HCEC 1CT (cell line): Measurements from ENCODE around the gene ANGPTL8.

Experiments used
- DNase-seq: peaks from one replicate; pipeline ENCODE4 v3.0.0-alpha.2; 2017

ANGPTL8 gene

GRCh38 chr19:11238041-11238440 is 1.4 kb upstream of the ANGPTL8 start:
- DNase-seq, result no peak

GRCh38 chr19:11238781-11239376 is 540 bp upstream of the ANGPTL8 start:
- DNase-seq, result no peak

DNA sequence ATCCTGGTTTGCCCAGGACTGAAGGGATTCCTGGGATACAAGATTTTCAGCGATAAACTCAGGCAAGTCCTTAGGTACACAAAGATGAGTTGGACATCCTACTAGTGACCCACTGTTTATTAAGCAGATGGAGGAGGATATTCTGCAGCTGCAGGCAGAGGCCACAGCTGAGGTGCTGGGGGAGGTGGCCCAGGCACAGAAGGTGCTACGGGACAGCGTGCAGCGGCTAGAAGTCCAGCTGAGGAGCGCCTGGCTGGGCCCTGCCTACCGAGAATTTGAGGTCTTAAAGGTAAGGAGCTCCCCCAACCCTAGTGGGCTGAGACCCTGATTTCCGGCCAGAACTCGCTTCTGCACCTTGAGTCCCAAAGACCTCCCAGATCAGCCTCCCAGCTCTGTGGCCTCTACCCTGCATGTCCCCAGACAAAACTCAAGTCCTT is 607 bp downstream of the ANGPTL8 start:
- DNase-seq, result no peak

GRCh38 chr19:11242025-11242424 is 2.6 kb downstream of the ANGPTL8 start:
- no peak for DNase-seq

DNA sequence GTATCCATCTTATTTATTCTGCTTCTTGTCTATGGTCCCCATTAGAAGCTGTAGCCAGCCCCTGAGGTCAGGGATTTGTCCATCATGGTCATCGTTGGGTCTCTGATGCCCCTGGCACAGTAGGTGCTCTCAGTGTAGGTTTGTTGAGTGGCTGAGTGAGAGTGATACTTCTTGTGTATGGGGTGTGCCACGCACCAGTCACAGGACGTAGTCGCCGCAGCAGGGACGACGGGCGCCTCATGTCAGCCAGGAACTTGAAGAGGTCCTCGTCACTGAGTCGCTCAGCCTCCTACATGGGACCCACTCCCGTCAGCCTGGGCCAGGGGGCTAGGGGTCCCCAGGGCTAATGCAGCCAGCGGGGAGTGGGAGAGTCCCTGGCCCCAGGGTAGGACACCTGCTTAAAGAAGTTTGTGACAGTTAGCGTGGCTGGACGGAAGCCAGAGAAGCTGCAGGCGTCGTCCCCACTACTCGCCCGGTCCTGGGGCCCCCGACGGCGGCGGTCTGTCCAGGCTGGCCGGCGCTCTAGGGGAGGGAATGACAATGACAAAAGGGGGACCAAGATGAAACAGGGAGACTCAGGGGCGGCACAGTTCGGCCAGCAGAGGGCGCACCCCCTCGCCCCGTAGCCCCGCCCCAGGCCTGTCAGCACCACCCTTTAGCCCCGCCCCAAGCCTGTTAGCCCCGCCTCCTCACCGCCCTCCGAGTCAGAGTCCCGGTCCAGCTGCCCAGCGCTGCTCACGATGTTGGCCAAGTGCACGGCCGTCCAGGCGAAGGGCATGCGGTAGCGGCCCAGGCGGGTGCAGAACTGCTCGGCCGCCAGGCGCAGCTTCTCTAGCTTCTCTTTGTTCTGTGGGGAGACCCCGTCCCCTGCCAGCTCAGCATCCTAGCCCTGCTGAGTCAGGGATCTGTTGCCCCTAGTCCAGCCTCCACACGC is 3.7 kb downstream of the ANGPTL8 start:
- DNase-seq, result peak; percentile 82

DNA sequence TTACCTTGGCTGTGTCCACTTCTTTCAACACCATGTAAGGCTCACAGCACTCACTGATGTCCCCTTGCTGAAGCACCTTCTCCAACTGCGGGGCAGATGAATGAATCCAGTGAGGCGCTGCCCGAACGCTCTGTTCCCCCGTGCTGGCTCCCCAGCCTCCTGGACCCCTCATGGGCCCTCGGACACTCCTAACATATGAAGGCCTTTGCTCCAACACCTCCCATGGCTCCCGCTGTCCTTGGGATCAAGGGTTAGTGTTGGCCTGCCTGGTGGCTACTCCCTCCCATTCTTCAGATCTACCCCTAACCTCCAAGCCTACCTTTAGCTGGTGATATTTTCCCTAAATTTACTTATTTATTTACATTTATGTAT is 4.4 kb downstream of the ANGPTL8 start:
- DNase-seq, result no peak

DNA sequence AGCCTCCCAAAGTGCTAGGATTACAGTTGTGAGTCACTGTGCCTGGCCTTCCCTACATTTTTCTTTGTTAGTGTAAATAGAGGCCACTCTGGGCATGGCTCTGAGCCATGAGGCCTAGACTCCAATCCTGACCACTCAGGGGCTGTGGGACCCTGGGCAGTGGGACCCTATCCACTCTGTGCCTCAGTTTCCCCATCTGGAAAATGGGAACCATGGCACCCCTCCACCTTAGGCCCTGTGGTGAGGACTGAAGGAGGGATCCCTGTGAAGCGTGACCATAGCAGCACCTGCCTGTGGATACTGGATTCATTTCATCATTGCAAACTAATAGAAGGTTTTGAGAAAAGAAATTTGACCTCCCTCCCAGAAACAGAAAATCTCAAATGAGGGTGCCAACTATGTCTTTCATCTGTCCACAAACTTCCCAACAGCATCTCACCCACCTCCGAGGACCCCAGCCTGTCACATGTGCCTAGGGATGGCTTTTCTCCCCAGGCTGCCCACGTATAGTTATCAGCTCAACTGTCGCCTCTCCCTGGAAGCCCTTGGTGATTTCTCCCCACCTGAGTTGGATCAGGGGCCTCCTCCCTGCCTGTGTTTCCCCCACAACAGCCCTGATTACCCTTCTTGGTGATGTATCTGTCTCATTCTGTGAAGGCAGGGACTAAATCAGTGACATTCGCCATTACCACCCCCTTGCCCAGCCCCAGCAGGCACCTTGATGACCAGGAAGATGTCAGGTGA is 5.6 kb downstream of the ANGPTL8 start:
- no peak for DNase-seq

GRCh38 chr19:11246941-11247340 is 7.5 kb downstream of the ANGPTL8 start:
- DNase-seq, result no peak

GRCh38 chr19:11247391-11247790 is 8.0 kb downstream of the ANGPTL8 start:
- no peak for DNase-seq

DNA sequence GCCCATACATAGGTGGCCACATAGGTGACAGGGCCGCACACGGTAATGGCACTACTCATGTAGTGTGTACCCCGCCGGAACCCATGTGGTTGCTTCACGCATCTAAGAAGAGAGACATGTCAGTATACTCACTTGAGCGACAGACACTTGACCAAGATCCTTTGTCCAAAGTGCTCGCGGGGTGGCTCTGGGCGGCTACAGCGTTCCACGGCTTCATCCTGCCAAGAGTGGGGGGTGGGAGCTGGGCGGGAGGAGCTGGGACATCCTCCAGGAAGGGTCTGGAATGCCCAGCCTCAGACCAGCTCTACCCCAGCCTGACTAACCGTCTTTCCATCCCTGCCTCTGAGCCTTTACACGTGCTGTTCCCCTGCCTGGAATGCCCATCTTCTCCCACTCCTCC is 8.5 kb downstream of the ANGPTL8 start:
- DNase-seq, result no peak

DNA sequence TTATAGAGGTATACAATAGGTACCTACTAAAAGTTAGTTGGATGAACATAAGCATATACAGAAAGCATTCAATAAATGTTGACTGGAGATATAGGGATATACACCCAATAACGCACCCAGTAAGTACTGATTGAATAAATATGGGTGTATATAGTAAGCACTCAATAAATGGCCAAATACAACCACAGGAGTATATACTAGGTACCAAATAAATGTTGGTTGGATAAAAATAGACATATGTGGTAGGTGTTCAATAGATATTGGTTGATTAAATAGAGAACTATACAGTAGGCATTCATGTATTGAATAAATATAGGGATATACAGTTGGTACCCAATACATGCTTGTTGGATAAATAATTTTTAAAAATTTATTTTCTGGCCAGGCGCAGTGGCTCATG is 9.4 kb downstream of the ANGPTL8 start:
- no peak for DNase-seq

- no peak for DNase-seq
These were observed 11.8 kb downstream of the ANGPTL8 start for GRCh38 chr19:11251217-11251616.

DNA sequence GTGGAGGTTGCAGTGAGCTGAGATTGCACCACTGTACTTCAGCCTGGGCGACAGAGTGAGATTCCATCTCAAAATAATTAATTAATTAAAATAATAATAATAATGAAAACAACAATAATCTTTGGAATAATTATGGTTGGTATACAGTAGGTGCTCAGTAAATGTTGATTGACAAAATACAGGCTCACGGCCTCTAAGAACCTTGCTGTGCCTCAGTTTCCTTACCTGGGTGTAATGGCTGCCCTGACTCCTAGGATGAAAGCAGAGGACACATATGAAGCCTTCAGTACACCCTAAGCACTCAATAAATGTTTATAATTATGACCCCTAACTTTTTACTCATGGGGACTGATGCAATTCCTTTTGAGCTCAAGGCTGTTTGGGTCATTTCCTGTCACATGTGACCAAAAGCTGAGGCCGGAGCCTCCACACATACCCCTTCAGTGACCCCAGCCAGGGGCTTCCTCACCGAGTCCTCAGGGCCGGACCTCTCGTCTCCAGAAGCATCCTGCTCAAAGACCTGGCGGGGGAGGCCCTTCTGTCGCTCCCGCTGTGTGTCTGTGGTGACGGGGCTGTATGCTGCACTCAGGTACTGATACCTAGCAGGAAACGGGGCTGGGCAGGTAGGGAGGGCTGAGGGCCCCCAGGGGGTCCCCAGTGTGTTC is 12.4 kb downstream of the ANGPTL8 start:
- no peak for DNase-seq

DNA sequence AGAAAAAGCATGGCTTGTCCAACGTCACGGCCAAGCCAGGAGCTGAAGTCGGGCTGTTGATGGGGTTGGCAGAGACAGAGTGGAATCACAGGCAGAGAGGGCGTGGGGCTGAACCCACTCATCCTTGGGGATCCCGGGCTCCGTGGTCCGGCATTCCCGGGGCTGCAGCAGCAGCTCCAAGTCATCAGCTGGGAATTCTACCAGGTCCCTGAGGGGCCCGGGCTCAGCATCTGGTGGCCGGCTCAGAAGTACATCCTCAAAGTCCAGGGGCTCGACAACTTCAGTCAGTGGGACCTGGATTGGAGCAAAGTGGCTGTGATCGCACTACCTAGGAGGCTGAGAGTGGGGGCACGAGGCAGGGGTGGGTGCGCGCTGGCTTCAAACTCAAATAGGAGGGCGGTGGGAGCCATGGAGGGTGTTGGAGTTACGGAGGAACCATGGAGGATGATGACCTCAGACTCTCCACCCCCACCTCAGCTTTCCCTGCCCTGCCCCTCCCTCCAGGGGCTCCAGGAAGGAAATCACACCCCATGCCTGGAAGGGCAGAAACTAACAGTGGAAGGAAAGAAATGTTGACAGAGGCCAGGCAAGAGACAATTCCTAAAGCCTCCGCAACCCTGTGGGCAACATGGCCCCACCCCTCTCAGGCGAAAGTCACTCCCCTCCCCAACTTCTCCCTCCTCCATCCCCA is 13.4 kb downstream of the ANGPTL8 start:
- DNase-seq, result no peak

GRCh38 chr19:11254666-11255065 is 15.2 kb downstream of the ANGPTL8 start:
- no peak for DNase-seq

GRCh38 chr19:11256189-11256588 is 16.8 kb downstream of the ANGPTL8 start:
- no peak for DNase-seq

DNA sequence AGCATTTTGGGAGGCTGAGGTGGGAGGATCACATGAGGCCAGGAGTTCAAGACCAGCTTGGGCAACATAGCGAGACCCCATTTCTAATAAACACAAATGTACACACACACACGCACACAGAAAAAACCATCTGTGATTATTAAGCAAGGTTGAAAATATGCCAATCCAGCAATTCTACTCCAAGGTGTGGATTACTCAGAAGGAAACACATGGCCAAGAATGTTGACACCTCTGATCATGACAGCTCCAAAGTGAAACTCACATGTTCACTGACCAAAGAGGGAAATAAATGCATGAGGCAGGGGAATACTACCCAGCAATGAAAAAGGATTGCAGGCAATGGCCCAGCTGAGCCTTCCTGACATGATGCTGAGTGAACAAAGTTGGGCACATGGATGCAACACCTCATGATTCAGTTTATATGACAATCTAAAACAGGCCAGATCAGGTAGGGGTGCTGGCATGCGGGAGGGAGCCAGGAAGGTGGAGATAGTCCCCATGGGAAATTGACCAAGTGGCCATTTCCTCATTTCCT is 18.5 kb downstream of the ANGPTL8 start:
- no peak for DNase-seq

GRCh38 chr19:11260996-11261395 is 21.6 kb downstream of the ANGPTL8 start:
- no peak for DNase-seq

DNA sequence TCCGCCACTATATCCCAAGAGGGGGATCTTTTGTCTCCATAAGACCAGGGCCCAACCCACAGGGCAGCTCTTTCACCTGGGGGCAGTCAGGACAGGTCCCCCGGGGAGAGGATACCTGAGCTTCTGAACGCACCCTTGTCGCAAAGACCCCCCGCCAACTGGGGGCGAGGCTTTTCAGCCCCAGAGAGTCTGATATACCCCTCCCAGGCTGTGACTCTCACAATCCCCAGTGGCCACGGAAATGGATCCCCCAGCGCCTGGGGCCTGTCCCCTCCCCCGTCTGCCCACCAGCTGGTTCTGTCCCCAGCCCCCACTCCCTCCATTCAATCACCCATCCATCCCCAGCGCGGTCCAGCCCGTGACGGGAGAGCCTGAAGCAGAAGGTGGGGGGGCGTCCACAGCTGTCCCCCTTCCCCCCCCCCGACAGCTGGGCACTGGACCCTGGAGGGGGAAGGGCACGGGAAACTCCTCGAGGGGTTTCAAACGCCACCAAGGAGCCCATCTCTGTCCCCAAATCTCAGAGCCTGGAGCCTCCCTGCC is 22.1 kb downstream of the ANGPTL8 start:
- DNase-seq, result no peak

DNA sequence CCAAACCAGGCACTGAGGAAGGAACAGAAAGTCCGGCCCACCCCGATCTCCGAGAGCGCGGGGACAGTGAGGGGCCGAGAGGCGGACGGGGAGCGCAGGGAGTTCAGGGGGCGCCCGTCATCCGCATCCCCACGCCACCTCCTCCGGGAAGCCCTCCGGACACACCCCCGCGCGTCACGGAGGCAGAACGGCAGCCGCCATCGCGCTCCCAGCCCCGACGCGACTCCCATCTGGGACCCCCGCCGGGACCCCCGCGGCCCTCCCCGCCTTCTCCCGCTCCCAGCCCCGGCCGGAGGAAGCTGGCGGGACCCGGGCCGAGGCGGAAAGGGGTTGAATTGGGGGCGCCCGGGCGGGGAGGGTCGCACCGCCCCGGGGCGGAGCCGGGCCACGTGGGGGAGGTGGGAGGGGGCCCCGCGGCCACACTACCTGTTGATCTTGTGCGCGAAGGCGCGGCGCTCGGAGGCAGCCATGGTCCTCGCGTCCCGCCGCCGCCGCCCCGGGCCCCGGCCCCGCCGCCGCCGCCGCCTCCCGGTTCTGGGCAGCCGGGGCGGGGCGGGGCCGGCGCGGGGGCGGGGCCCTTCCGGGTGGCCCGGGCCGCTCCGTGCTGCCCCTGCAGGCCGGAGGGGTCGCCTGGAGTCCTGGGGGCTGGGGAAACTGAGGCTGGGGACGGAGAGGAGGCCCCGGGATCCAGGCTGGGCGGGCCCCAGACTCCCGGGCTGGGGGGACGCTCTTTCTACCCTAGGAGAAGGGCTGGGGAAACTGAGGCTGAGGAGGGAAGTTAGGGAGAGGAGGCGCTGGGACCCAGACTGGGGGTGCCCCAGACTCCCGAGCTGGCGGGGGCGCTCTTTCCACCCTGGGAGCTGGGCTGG is 22.8 kb downstream of the ANGPTL8 start, which contains the start of gene DOCK6:
Gene DOCK6 (minus strand): TSS at position 554 of the 869 bp plus-strand sequence. CDS start 84 bp downstream, at position 470.
- DNase-seq, result no peak

GRCh38 chr19:11263726-11264125 is 24.3 kb downstream of the ANGPTL8 start:
- no peak for DNase-seq
